ENCODE results near the gene C17orf67. TPM values are rescaled to one million over a fixed set of nuclear protein-coding genes. Genes with fewer than 3 reads are reported as not detected.
A peak's percentile ranks its signal among the peaks of the same experiment; 100 is the strongest.

The C17orf67 gene
- total and polyA plus RNA-seq, 2 of the 13 experiments (the other 11 are each of a cell fraction or from before 2014, with no cell fraction given) = 0.41 to 0.86 TPM

DNA sequence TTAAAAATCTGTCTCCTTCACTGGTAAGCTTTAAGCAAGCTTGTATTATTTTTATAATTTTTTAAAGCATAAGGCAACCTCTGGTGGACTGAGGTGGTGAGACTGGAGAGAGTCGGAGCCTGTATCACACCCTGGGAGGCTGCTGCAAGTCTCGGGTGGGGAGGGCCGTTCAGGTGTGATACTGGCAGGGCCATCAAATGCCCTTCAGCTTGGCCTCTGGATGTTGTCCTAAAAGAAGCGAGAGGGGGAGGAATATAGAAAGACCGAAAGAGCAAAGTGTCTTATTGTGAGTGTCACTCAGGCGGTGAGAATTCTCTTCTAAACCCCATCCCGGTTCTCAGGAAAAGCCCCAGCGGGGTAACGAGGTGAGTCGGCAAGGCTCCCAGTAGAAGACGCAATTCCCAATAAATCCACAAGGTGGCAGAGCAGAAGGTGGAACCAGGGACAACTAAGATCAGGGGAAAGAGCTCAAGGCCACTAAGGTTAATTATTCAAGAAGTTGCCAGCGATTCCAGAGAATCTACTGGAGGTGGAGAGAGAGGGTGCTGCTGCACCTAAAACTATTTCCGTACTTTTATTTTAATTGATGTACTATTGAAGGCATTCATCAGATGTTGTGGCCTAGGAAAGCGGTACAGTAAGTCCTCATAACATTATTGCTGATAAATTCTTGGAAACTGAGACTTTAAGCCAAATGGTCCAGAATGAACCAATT lies 14.1 kb downstream of the C17orf67 start (continued):
- TF ChIP-seq, protein P1, sequence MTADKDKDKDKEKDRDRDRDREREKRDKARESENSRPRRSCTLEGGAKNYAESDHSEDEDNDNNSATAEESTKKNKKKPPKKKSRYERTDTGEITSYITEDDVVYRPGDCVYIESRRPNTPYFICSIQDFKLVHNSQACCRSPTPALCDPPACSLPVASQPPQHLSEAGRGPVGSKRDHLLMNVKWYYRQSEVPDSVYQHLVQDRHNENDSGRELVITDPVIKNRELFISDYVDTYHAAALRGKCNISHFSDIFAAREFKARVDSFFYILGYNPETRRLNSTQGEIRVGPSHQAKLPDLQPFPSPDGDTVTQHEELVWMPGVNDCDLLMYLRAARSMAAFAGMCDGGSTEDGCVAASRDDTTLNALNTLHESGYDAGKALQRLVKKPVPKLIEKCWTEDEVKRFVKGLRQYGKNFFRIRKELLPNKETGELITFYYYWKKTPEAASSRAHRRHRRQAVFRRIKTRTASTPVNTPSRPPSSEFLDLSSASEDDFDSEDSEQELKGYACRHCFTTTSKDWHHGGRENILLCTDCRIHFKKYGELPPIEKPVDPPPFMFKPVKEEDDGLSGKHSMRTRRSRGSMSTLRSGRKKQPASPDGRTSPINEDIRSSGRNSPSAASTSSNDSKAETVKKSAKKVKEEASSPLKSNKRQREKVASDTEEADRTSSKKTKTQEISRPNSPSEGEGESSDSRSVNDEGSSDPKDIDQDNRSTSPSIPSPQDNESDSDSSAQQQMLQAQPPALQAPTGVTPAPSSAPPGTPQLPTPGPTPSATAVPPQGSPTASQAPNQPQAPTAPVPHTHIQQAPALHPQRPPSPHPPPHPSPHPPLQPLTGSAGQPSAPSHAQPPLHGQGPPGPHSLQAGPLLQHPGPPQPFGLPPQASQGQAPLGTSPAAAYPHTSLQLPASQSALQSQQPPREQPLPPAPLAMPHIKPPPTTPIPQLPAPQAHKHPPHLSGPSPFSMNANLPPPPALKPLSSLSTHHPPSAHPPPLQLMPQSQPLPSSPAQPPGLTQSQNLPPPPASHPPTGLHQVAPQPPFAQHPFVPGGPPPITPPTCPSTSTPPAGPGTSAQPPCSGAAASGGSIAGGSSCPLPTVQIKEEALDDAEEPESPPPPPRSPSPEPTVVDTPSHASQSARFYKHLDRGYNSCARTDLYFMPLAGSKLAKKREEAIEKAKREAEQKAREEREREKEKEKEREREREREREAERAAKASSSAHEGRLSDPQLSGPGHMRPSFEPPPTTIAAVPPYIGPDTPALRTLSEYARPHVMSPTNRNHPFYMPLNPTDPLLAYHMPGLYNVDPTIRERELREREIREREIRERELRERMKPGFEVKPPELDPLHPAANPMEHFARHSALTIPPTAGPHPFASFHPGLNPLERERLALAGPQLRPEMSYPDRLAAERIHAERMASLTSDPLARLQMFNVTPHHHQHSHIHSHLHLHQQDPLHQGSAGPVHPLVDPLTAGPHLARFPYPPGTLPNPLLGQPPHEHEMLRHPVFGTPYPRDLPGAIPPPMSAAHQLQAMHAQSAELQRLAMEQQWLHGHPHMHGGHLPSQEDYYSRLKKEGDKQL (CRISPR knock-in tag; IDR thresholded peaks at IDR 0.05; ENCODE audit: low read depth) = no peak
- no peak; the same call in 1 of the 2 replicates for TF ChIP-seq ZNF549 (CRISPR knock-in tag; IDR thresholded peaks at IDR 0.05)
- TF ChIP-seq, protein P2, sequence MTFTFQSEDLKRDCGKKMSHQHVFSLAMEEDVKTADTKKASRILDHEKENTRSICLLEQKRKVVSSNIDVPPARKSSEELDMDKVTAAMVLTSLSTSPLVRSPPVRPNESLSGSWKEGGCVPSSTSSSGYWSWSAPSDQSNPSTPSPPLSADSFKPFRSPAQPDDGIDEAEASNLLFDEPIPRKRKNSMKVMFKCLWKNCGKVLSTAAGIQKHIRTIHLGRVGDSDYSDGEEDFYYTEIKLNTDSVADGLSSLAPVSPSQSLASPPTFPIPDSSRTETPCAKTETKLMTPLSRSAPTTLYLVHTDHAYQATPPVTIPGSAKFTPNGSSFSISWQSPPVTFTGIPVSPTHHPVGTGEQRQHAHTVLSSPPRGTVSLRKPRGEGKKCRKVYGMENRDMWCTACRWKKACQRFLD (CRISPR knock-in tag; IDR thresholded peaks at IDR 0.05; ENCODE audit: borderline replicate concordance) = no peak
- TF ChIP-seq ZBTB8A (CRISPR knock-in tag; IDR thresholded peaks at IDR 0.05; ENCODE audit: borderline replicate concordance, low read depth) = no peak
- no peak for TF ChIP-seq EZH2 (conservative IDR thresholded peaks at IDR 0.05; ENCODE audit: low read depth, low read length)
- peak; percentile 80 for TF ChIP-seq ZNF331 (CRISPR knock-in tag; IDR thresholded peaks at IDR 0.05)
- no peak for TF ChIP-seq ZNF263 (CRISPR knock-in tag; IDR thresholded peaks at IDR 0.05)
- TF ChIP-seq RFXANK (CRISPR knock-in tag; IDR thresholded peaks at IDR 0.05) = no peak
- TF ChIP-seq KAT8 (CRISPR knock-in tag; IDR thresholded peaks at IDR 0.05) = peak; percentile 73; the same call in 1 of the 2 replicates
- peak; percentile 27; the same call in 1 of the 2 replicates for TF ChIP-seq SOX5 (CRISPR knock-in tag; IDR thresholded peaks at IDR 0.05; ENCODE audit: borderline replicate concordance)
- TF ChIP-seq, protein P3, sequence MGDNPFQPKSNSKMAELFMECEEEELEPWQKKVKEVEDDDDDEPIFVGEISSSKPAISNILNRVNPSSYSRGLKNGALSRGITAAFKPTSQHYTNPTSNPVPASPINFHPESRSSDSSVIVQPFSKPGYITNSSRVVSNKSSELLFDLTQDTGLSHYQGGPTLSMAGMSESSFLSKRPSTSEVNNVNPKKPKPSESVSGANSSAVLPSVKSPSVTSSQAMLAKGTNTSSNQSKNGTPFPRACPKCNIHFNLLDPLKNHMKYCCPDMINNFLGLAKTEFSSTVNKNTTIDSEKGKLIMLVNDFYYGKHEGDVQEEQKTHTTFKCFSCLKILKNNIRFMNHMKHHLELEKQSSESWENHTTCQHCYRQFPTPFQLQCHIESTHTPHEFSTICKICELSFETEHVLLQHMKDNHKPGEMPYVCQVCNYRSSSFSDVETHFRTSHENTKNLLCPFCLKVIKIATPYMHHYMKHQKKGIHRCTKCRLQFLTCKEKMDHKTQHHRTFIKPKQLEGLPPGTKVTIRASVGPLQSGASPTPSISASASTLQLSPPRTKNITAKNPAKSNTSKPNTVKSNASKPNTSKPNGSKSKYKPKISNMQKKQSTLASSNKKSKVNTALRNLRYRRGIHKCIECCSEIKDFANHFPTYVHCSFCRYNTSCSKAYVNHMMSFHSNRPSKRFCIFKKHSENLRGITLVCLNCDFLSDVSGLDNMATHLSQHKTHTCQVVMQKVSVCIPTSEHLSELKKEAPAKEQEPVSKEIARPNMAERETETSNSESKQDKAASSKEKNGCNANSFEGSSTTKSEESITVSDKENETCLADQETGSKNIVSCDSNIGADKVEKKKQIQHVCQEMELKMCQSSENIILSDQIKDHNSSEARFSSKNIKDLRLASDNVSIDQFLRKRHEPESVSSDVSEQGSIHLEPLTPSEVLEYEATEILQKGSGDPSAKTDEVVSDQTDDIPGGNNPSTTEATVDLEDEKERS (CRISPR knock-in tag; IDR thresholded peaks at IDR 0.05) = no peak
- TF ChIP-seq, protein P4, sequence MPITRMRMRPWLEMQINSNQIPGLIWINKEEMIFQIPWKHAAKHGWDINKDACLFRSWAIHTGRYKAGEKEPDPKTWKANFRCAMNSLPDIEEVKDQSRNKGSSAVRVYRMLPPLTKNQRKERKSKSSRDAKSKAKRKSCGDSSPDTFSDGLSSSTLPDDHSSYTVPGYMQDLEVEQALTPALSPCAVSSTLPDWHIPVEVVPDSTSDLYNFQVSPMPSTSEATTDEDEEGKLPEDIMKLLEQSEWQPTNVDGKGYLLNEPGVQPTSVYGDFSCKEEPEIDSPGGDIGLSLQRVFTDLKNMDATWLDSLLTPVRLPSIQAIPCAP (CRISPR knock-in tag; IDR thresholded peaks at IDR 0.05; ENCODE audit: low read depth) = no peak
- no peak for TF ChIP-seq ZNF660 (CRISPR knock-in tag; IDR thresholded peaks at IDR 0.05; ENCODE audit: borderline replicate concordance, low read depth)
- peak; percentile 71; the same call in 1 of the 2 replicates for TF ChIP-seq SNAPC2 (CRISPR knock-in tag; IDR thresholded peaks at IDR 0.05)
- TF ChIP-seq HOXA5 (CRISPR knock-in tag; IDR thresholded peaks at IDR 0.05) = 0 out of 2 replicates have a peak, but pooled peaks have one; percentile 28
- TF ChIP-seq ZNF136 (CRISPR knock-in tag; IDR thresholded peaks at IDR 0.05; ENCODE audit: low read depth) = no peak
- no peak for TF ChIP-seq RARG (CRISPR knock-in tag; IDR thresholded peaks at IDR 0.05; ENCODE audit: low read depth)
- no peak for TF ChIP-seq ZNF317 (CRISPR knock-in tag; IDR thresholded peaks at IDR 0.05)
- no peak for TF ChIP-seq ZNF282 (IDR thresholded peaks at IDR 0.05; ENCODE audit: partially characterized antibody)
- no peak for TF ChIP-seq ZSCAN22 (CRISPR knock-in tag; IDR thresholded peaks at IDR 0.05)
